Psoas muscle (tissue), 8 donors: Measurements from ENCODE around the gene ADAT2. TPM values are rescaled to one million over a fixed set of nuclear protein-coding genes. Genes with fewer than 3 reads are reported as not detected.
"Not testable (repeated sequence)": the region's sequence is repeated elsewhere in the genome, so short reads cannot be mapped to it uniquely, and the experiment has no call there.

Experiments
- ATAC-seq, 4 donors: fragments of 200-7000 bp; cut with Tn5 transposase; one replicate each; pipeline ENCODE4 v1.9.1; 2020; ENCODE audit warnings: moderate library complexity in 3 of 4, mild to moderate bottlenecking in 2 of 4
- DNase-seq, 2 donors: peaks; one replicate each; pipeline ENCODE4 v3.0.0-alpha.2; 2020
- H3K27ac ChIP-seq: fragments of 200-600 bp; one replicate; pipeline ENCODE4 v1.8.0; 2022
- H3K27me3 ChIP-seq, 3 donors: fragments of 200-600 bp in 1 of 3; one replicate each; pipeline versions ENCODE4 v1.6.1 to v1.8.0; 2013 to 2022; ENCODE audit warnings: low read length in 2 of 3, mild to moderate bottlenecking in 2 of 3, moderate library complexity in 1 of 3; ENCODE audit not compliant: insufficient read depth in 3 of 3
- H3K36me3 ChIP-seq, 2 donors: fragments of 200-600 bp in 1 of 2; one replicate each; pipeline versions ENCODE4 v1.6.1 to v1.8.0; 2013 to 2022; ENCODE audit warnings: low read depth in 1 of 2, mild to moderate bottlenecking in 1 of 2, moderate library complexity in 1 of 2; ENCODE audit not compliant: insufficient read depth in 1 of 2
- H3K4me1 ChIP-seq: fragments of 200-600 bp; one replicate; pipeline ENCODE4 v1.8.0; 2022
- H3K4me3 ChIP-seq: fragments of 200-600 bp; one replicate; pipeline ENCODE4 v1.8.0; 2022; ENCODE audit warnings: mild to moderate bottlenecking
- H3K9me3 ChIP-seq: fragments of 200-600 bp; one replicate; pipeline ENCODE4 v1.8.0; 2022
- CTCF ChIP-seq: fragments of 200-600 bp; IDR thresholded peaks from one replicate; pipeline ENCODE4 v1.8.0; 2022; ENCODE audit warnings: antibody characterized with exemption
- WGBS, 3 donors: extraction: QIAGEN DNeasy Blood & Tissue Kit; methylation state at CpG; one replicate each; pipeline versions ENCODE4 v1.1.6 to v1.1.7; 2013; 5-methylcytosine and 5-hydroxymethylcytosine counted together
- intact Hi-C, 2 donors: fragments of 100-400 bp; cut with DNase I; formaldehyde crosslinking; loops; one replicate each; pipeline versions ENCODE4 v1.11.0 to v1.14.2; 2022
- polyA plus RNA-seq, 3 donors: library from polyadenylated mRNA; stranded (reverse); fragments of 200-250 nt; gene quantifications; one replicate each; pipeline ENCODE4 v1.2.3, GENCODE V29; 2013
- total RNA-seq, 4 donors: library from RNA; stranded (reverse); fragmentation: NEBNext Ultra II Directional in 2 of 4; extraction: Animal tissue kit (Norgen Biotek cat#: 25700) in 2 of 4; gene quantifications; one replicate each; pipeline versions ENCODE4 v1.2.1 to v1.2.4, GENCODE V29; 2021 to 2023
- donor health status: healthy with polysubstance abuse.
- donor health status: DM: no; HTN: no; CAD: no; lungs with moderate emphysema.
- donor health status: Bipolar disorder and iron deficiency.
- donor health status: healthy.
- donor health status: DM: yes; HTN: yes; CAD: no.
- donor health status: DM: no; HTN: no; CAD: no.
- donor health status: DM: no; HTN: no; CAD: no.
- donor health status: DM: yes; HTN: yes; CAD: no.

ADAT2 gene
- total and polyA plus RNA-seq, 7 donors, result 0.55 to 2.6 (median 1.6) TPM

GRCh38 chr6:143476545-143476944 lies 26.1 kb upstream of the ADAT2 start:
- Histone ChIP-seq H3K36me3 (peaks cover 3 to 90% of the 10 kb centered on the region in 2 donors), H3K27me3 (no peaks in the 10 kb centered on the region), H3K4me3 (no peak overlapping the region), H3K9me3 (no peaks in the 10 kb centered on the region), H3K27ac (no peak overlapping the region), H3K4me1 (no peaks in the 10 kb centered on the region)
- TF ChIP-seq CTCF, result no peak
- intact Hi-C loops, result no loop called here
- DNase-seq (no peak), ATAC-seq (no peak)
- 95 to 97% (median 97%) methylated on average over 1 of the region's 1 CpG for WGBS, 3 donors

- no peak for ATAC-seq
- H3K36me3 ChIP-seq, result peaks cover 0 to 66% of the 10 kb centered on the region in 2 donors
- intact Hi-C loops, result no loop called here
- 96 to 100% (median 97%) methylated on average over 1 of the region's 1 CpG for WGBS, 3 donors
- no peak overlapping the region for H3K27ac ChIP-seq
- DNase-seq, result no peak
- no peaks in the 10 kb centered on the region for H3K4me1 ChIP-seq
- no peaks in the 10 kb centered on the region for H3K27me3 ChIP-seq
- H3K4me3 ChIP-seq, result no peak overlapping the region
- no peaks in the 10 kb centered on the region for H3K9me3 ChIP-seq
- TF ChIP-seq CTCF, result no peak
These were observed 21.3 kb upstream of the ADAT2 start for GRCh38 chr6:143471822-143472221.

- ATAC-seq, H3K4me1 ChIP-seq, DNase-seq, intact Hi-C loops, H3K27me3 ChIP-seq, H3K9me3 ChIP-seq, H3K27ac ChIP-seq, H3K4me3 ChIP-seq: not testable (repeated sequence)
- WGBS, 3 donors, result 94 to 98% (median 97%) methylated on average over 2 of the region's 2 CpGs
- H3K36me3 ChIP-seq, result peaks cover 0 to 37% of the 10 kb centered on the region in 2 donors
These were observed 18.3 kb upstream of the ADAT2 start for GRCh38 chr6:143468823-143469222.

- intact Hi-C loops, result no loop called here
- Histone ChIP-seq H3K27me3 (no peaks in the 10 kb centered on the region), H3K36me3 (peaks cover 0 to 37% of the 10 kb centered on the region in 2 donors), H3K4me3 (no peak overlapping the region), H3K27ac (no peak overlapping the region), H3K4me1 (no peaks in the 10 kb centered on the region), H3K9me3 (no peaks in the 10 kb centered on the region)
- TF ChIP-seq CTCF, result no peak
- no peak for ATAC-seq
- DNase-seq, result no peak
These were observed 17.5 kb upstream of the ADAT2 start for GRCh38 chr6:143468026-143468425.

- H3K9me3 ChIP-seq, result no peaks in the 10 kb centered on the region
- TF ChIP-seq CTCF, result no peak
- ATAC-seq (no peak), DNase-seq (no peak)
- H3K27ac ChIP-seq, result no peak overlapping the region
- WGBS, 3 donors, result 82 to 94% (median 90%) methylated on average over 2 of the region's 2 CpGs
- H3K36me3 ChIP-seq, result peaks cover 0 to 35% of the 10 kb centered on the region in 2 donors
- no peaks in the 10 kb centered on the region for H3K4me1 ChIP-seq
- intact Hi-C loops, result no loop called here
- no peaks in the 10 kb centered on the region for H3K27me3 ChIP-seq
- H3K4me3 ChIP-seq, result no peak overlapping the region
These were observed 15.1 kb upstream of the ADAT2 start for GRCh38 chr6:143465546-143465945.
